Measurements from ENCODE around the gene DDX10. TPM values are rescaled to one million over a fixed set of nuclear protein-coding genes. Genes with fewer than 3 reads are reported as not detected.
"Not testable (repeated sequence)": the region's sequence is repeated elsewhere in the genome, so short reads cannot be mapped to it uniquely, and the experiment has no call there.

Gene DDX10
- total RNA-seq, 1 donor from 2014 or later: 27.7 TPM

- no peak for DNase-seq (ENCODE audit: low spot score)
Measured at GRCh38 chr11:108713076-108713790, 48.4 kb downstream of the DDX10 start.

- DNase-seq (ENCODE audit: low spot score): no peak
Measured at GRCh38 chr11:108715239-108715638, 50.4 kb downstream of the DDX10 start.

GRCh38 chr11:108718466-108718865 is 53.6 kb downstream of the DDX10 start:
- no peak for DNase-seq (ENCODE audit: low spot score)

GRCh38 chr11:108724974-108725689 is 60.3 kb downstream of the DDX10 start:
- no peak for DNase-seq (ENCODE audit: low spot score)

- no peak for DNase-seq (ENCODE audit: low spot score)
Measured at GRCh38 chr11:108726077-108726800, 61.4 kb downstream of the DDX10 start.

- no peak for DNase-seq (ENCODE audit: low spot score)
Measured at GRCh38 chr11:108727665-108728064, 62.8 kb downstream of the DDX10 start.

- no peak for DNase-seq (ENCODE audit: low spot score)
Measured at GRCh38 chr11:108729227-108729871, 64.5 kb downstream of the DDX10 start.

GRCh38 chr11:108732395-108732794 is 67.5 kb downstream of the DDX10 start:
- no peak for DNase-seq (ENCODE audit: low spot score)

- DNase-seq (ENCODE audit: low spot score): no peak
Measured at GRCh38 chr11:108733479-108734116, 68.7 kb downstream of the DDX10 start.

GRCh38 chr11:108734283-108734682 is 69.4 kb downstream of the DDX10 start:
- no peak for DNase-seq (ENCODE audit: low spot score)

GRCh38 chr11:108734956-108735559 is 70.2 kb downstream of the DDX10 start:
- no peak for DNase-seq (ENCODE audit: low spot score)

GRCh38 chr11:108740132-108740531 is 75.3 kb downstream of the DDX10 start:
- DNase-seq (ENCODE audit: low spot score): not testable (repeated sequence)

- no peak for DNase-seq (ENCODE audit: low spot score)
Measured at GRCh38 chr11:108743851-108744250, 79.0 kb downstream of the DDX10 start.

- no peak for DNase-seq (ENCODE audit: low spot score)
Measured at GRCh38 chr11:108748968-108749367, 84.1 kb downstream of the DDX10 start.

GRCh38 chr11:108751444-108751843 is 86.6 kb downstream of the DDX10 start:
- DNase-seq (ENCODE audit: low spot score): no peak

GRCh38 chr11:108752297-108752751 is 87.5 kb downstream of the DDX10 start:
- no peak for DNase-seq (ENCODE audit: low spot score)

GRCh38 chr11:108754901-108755625 is 90.2 kb downstream of the DDX10 start:
- DNase-seq (ENCODE audit: low spot score): no peak

GRCh38 chr11:108757630-108758029 is 92.8 kb downstream of the DDX10 start:
- no peak for DNase-seq (ENCODE audit: low spot score)

GRCh38 chr11:108758458-108758857 is 93.6 kb downstream of the DDX10 start:
- DNase-seq (ENCODE audit: low spot score): no peak

Data from mesenteric fat pad (tissue), 1 donor.